WERI-Rb-1 (cell line): ENCODE measurements around the gene GPC2.
A peak's percentile ranks its signal among the peaks of the same experiment; 100 is the strongest.
"Not testable (repeated sequence)": the region's sequence is repeated elsewhere in the genome, so short reads cannot be mapped to it uniquely, and the experiment has no call there.

Source experiments
- DNase-seq: peaks from one replicate; pipeline ENCODE4 v3.0.0-alpha.2; 2020
- H3K27ac ChIP-seq: fragments of 250-450 bp; sonication (Bioruptor Pico); 2 replicates; pipeline ENCODE4 v1.5.1; 2020; ENCODE audit warnings: mild to moderate bottlenecking, moderate library complexity
- H3K27me3 ChIP-seq: fragments of 250-450 bp; sonication (Bioruptor Pico); 2 replicates; pipeline ENCODE4 v1.5.1; 2021; ENCODE audit warnings: mild to moderate bottlenecking, low read depth, moderate library complexity; ENCODE audit not compliant: insufficient read depth, severe bottlenecking
- H3K36me3 ChIP-seq: fragments of 250-450 bp; sonication (Bioruptor Pico); 2 replicates; pipeline ENCODE4 v1.5.1; 2020; ENCODE audit warnings: mild to moderate bottlenecking, moderate library complexity
- H3K4me3 ChIP-seq: 2 replicates; pipeline ENCODE4 v1.5.1; 2011; ENCODE audit warnings: low read depth, mild to moderate bottlenecking, control low read depth, low read length
- H3K9me3 ChIP-seq: fragments of 250-450 bp; sonication (Bioruptor Pico); 2 replicates; pipeline ENCODE4 v1.5.1; 2021; ENCODE audit warnings: mild to moderate bottlenecking, moderate library complexity; ENCODE audit not compliant: severe bottlenecking
- TF ChIP-seq, protein P1 (sequence below): IDR thresholded peaks from 2 replicates; pipeline ENCODE4 v1.5.1; 2011; ENCODE audit warnings: low read depth, mild to moderate bottlenecking, control low read depth, inconsistent platforms, low read length

GPC2 gene

DNA sequence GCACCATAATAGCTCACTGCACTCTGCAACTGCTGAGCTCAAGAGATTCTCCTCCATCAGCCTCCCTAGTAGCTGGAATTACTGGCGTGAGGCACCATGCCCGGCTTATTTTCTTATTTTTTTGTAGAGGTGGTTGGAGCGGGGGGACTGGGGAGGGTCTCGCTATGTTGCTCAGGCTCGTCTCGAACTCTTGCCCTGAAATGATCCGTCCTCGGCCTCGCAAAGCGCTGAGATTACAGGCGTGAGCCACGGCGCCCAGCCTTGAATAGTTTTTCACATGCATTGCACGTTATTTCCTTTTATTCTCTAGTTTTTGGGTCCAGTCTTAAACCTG lies 29.0 kb downstream of the GPC2 start:
- peak overlapping the region; percentile 58 for H3K4me3 ChIP-seq
- H3K36me3 ChIP-seq, result peaks cover 16% of the 10 kb centered on the region
- H3K27ac ChIP-seq, result peak overlapping the region; percentile 78

DNA sequence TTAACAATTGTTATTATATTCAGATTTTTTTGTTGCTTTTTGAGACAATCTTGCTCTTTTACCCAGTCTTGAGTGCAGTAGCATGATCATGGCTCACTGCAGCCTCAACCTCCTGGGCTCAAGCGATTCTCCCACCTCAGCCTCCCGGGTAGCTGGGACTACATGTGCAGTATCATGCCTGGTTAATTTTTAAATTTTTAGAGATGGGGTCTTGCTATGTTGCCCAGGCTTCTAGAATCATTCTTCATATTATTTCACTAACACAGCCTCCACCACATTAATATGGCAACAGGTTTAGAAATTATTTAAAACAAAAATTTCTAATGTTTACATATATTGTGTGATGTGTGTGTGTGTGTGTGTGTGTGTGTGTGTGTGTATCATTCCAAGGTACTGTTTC lies 29.9 kb downstream of the GPC2 start:
- no peak for DNase-seq

More for the DNA sequence above, 29.0 kb downstream of the GPC2 start:
- Histone ChIP-seq H3K9me3 (no peaks in the 10 kb centered on the region), H3K27me3 (no peaks in the 10 kb centered on the region)
- TF ChIP-seq, protein P1, sequence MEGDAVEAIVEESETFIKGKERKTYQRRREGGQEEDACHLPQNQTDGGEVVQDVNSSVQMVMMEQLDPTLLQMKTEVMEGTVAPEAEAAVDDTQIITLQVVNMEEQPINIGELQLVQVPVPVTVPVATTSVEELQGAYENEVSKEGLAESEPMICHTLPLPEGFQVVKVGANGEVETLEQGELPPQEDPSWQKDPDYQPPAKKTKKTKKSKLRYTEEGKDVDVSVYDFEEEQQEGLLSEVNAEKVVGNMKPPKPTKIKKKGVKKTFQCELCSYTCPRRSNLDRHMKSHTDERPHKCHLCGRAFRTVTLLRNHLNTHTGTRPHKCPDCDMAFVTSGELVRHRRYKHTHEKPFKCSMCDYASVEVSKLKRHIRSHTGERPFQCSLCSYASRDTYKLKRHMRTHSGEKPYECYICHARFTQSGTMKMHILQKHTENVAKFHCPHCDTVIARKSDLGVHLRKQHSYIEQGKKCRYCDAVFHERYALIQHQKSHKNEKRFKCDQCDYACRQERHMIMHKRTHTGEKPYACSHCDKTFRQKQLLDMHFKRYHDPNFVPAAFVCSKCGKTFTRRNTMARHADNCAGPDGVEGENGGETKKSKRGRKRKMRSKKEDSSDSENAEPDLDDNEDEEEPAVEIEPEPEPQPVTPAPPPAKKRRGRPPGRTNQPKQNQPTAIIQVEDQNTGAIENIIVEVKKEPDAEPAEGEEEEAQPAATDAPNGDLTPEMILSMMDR, result no peak
- DNase-seq, result no peak

DNA sequence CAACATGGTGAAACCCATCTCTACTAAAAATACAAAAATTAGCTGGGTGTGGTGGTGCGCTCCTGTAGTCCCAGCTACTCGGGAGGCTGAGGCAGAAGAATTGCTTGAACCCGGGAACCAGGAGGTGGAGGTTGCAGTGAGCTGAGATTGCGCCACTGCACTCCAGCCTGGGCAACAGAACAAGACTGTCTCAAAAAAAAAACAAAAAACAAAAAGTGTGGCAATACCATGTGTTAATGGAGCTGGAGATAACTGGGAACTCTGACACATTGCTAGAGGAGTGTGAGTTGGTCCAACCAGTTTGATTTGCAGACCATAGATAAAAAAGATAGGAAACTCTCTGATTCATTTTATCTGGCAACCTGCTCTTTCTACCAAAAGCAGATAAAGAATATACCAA lies 30.8 kb downstream of the GPC2 start:
- H3K36me3 ChIP-seq, H3K27ac ChIP-seq, DNase-seq, H3K27me3 ChIP-seq, H3K4me3 ChIP-seq, H3K9me3 ChIP-seq: not testable (repeated sequence)

More for the DNA sequence above, 29.9 kb downstream of the GPC2 start:
- no peaks in the 10 kb centered on the region for H3K9me3 ChIP-seq
- no peak overlapping the region for H3K27ac ChIP-seq
- no peaks in the 10 kb centered on the region for H3K27me3 ChIP-seq
- TF ChIP-seq, protein P1, result no peak
- H3K4me3 ChIP-seq, result no peak overlapping the region
- H3K36me3 ChIP-seq, result peaks cover 9% of the 10 kb centered on the region

DNA sequence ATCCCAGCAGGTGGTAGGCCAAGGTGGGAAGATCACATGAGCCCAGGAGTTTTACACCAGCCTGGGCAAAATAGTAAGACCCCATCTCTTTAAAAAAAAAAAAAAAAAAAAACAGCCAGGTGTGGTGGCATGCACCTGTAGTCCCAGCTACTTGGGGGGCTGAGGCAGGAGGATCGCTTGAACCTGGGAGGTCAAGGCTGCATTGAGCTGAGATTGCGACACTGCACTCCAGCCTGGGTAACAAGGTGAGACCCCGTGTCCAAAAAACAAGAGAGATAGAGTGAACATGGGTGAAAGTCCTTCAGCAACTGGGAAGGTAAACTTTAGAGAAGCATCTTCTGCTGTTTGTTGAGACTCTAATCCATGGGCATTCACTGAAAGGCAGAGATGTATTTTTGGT lies 34.7 kb downstream of the GPC2 start:
- Histone ChIP-seq H3K27ac (no peak overlapping the region), H3K9me3 (no peaks in the 10 kb centered on the region), H3K36me3 (no peaks in the 10 kb centered on the region), H3K4me3 (no peak overlapping the region), H3K27me3 (no peaks in the 10 kb centered on the region)
- TF ChIP-seq, protein P1, result no peak
- DNase-seq, result no peak

DNA sequence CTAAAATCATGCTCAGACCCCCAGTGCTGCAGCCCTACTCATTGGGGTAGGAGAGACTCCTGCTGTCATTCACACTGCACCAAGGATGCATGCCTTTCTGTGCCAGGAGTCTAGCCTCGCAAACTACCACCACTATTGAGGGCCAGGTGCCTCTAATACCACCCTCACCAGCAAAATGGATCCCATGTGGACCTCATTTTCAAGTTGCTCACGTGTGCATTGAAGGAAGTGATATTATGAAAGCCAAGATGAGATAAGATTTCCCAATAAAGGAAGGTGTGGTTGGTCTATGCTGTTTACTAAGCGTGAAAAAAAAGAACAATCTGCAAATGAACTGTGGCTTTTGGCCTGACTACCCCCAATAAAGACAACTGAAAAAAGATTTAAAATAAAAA lies 35.6 kb downstream of the GPC2 start:
- Histone ChIP-seq H3K4me3 (no peak overlapping the region), H3K9me3 (no peaks in the 10 kb centered on the region), H3K27me3 (no peaks in the 10 kb centered on the region), H3K36me3 (no peaks in the 10 kb centered on the region), H3K27ac (no peak overlapping the region)
- DNase-seq, result no peak
- TF ChIP-seq, protein P1, result no peak

DNA sequence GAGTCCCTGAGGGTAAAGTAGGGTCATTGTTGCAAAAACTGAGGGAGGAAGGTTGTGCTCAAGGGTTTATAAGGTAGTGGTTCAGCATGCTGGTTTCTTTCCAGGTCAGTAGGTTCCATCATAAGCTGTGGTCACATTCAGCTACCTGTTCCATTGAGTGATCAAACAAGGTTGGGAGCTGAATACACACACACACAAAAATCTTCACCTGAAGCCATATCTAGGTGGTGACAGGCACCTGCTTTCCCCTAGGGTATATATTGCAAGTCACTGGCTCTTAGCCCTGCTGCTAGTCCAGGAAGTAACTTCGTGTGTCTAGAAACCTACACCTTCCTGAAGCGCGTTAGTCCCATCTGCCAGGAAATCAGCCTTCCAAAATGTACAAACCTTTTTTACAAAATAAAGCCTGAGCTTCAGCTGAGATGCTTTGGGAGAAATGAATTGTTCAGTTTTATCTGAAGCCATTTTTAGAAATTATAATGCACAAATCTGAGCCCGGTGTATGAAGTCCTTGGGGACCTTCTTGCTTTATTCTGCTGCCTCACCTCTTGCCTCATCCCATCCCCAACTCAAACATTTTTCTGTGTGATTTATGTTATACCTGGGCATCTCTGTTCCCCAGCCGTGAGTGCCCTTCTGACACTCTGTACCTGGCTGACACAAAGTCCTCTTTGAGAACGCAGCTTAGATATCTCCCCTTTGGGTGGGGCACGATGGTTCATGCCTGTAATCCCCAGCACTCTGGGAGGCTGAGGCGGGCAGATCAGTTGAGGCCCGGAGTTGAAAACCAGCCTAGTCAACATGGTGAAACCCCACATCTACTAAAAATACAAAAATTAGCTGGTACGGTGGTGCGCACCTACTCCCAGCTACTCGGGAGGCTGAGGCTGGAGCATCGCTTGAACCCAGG lies 39.1 kb downstream of the GPC2 start:
- Histone ChIP-seq H3K4me3 (no peak overlapping the region), H3K27me3 (no peaks in the 10 kb centered on the region), H3K27ac (no peak overlapping the region), H3K9me3 (no peaks in the 10 kb centered on the region), H3K36me3 (no peaks in the 10 kb centered on the region)
- no peak for DNase-seq
- TF ChIP-seq, protein P1, result no peak
